IMR-90 (cell line): Measurements from ENCODE around the gene OR4D11. TPM values are rescaled to one million over a fixed set of nuclear protein-coding genes. Genes with fewer than 3 reads are reported as not detected.

ENCODE experiments used
- ATAC-seq: fragments of 200-7000 bp; cut with Tn5 transposase; 2 replicates; pipeline ENCODE4 v1.9.1; 2020; ENCODE audit warnings: low read depth, mild to moderate bottlenecking, moderate library complexity
- BruUV-seq: library from RNA; stranded (reverse); fragments of 400-500 nt; replicated peaks from 2 replicates; lab custom pipeline; 2021; lab: Mats Ljungman, UMichigan
- CTCF ChIA-PET: fragments of 300-600 bp; formaldehyde crosslinking; extraction: SDS; loops from one replicate; lab custom pipeline; 2021; ENCODE audit warnings: antibody characterized with exemption; lab: Yijun Ruan, JAX
- POLR2A ChIA-PET: fragments of 300-600 bp; sonication (Branson Sonifier 250); formaldehyde crosslinking; loops from one replicate; lab custom pipeline; 2022; ENCODE audit warnings: antibody characterized with exemption; ENCODE audit not compliant: unreplicated experiment; lab: Charles Lee
- DNase-seq: peaks from one replicate; pipeline ENCODE4 v3.0.0; 2013
- H2AFZ ChIP-seq: replicated peaks from 2 replicates; pipeline ENCODE3; 2013; ENCODE audit warnings: low read length, mild to moderate bottlenecking; ENCODE audit not compliant: poor library complexity
- H2AK5ac ChIP-seq: 2 replicates; pipeline ENCODE4 v1.6.1; 2013; ENCODE audit warnings: low read depth, low read length, inconsistent platforms
- H2AK9ac ChIP-seq: replicated peaks from 2 replicates; pipeline ENCODE3; 2013; ENCODE audit warnings: mild to moderate bottlenecking, low read depth, low read length, moderate library complexity; ENCODE audit not compliant: poor library complexity
- H2BK120ac ChIP-seq: 2 replicates; pipeline ENCODE4 v1.6.1; 2013; ENCODE audit warnings: low read depth, low read length, inconsistent platforms
- H2BK15ac ChIP-seq: 3 replicates; pipeline ENCODE4 v1.6.1; 2013; ENCODE audit warnings: low read depth, low read length, inconsistent platforms
- H2BK20ac ChIP-seq: 2 replicates; pipeline ENCODE4 v1.6.1; 2013; ENCODE audit warnings: low read depth, mild to moderate bottlenecking, inconsistent platforms, low read length, moderate library complexity
- H2BK5ac ChIP-seq: 2 replicates; pipeline ENCODE4 v1.6.1; 2013; ENCODE audit warnings: mild to moderate bottlenecking, low read depth, low read length, inconsistent platforms; ENCODE audit not compliant: poor library complexity, severe bottlenecking
- H3K14ac ChIP-seq: replicated peaks from 2 replicates; pipeline ENCODE4 v1.6.1; 2013; ENCODE audit warnings: low read depth, low read length, inconsistent platforms
- H3K18ac ChIP-seq: 2 replicates; pipeline ENCODE4 v1.6.1; 2013; ENCODE audit warnings: low read depth, low read length, control low read depth
- H3K23ac ChIP-seq: 2 replicates; pipeline ENCODE4 v1.6.1; 2013; ENCODE audit warnings: low read depth, low read length, inconsistent platforms
- H3K27ac ChIP-seq: 2 replicates; pipeline ENCODE4 v1.5.1; 2013; ENCODE audit warnings: mild to moderate bottlenecking, control low read depth, low read length; ENCODE audit not compliant: insufficient read depth
- H3K27me3 ChIP-seq: 2 replicates; pipeline ENCODE4 v1.6.1; 2013; ENCODE audit warnings: low read length; ENCODE audit not compliant: control insufficient read depth, insufficient read depth
- H3K36me3 ChIP-seq: 2 replicates; pipeline ENCODE4 v1.6.1; 2013; ENCODE audit warnings: low read length, mixed read lengths; ENCODE audit not compliant: control insufficient read depth, insufficient read depth
- H3K4ac ChIP-seq: 2 replicates; pipeline ENCODE4 v1.6.1; 2013; ENCODE audit warnings: low read depth, low read length, inconsistent platforms
- H3K4me1 ChIP-seq: 2 replicates; pipeline ENCODE4 v1.6.1; 2013; ENCODE audit warnings: low read length, mixed read lengths; ENCODE audit not compliant: control insufficient read depth, insufficient read depth
- H3K4me2 ChIP-seq: 2 replicates; pipeline ENCODE4 v1.6.1; 2013; ENCODE audit warnings: low read depth, mild to moderate bottlenecking, control low read depth, low read length, moderate library complexity
- H3K4me3 ChIP-seq: 2 replicates; pipeline ENCODE4 v1.5.1; 2013; ENCODE audit warnings: low read depth, mild to moderate bottlenecking, control low read depth, low read length, moderate library complexity; ENCODE audit not compliant: insufficient read depth
- H3K56ac ChIP-seq: 2 replicates; pipeline ENCODE4 v1.6.1; 2013; ENCODE audit warnings: low read length, inconsistent platforms; ENCODE audit not compliant: insufficient read depth; ENCODE audit errors: extremely low read depth
- H3K79me1 ChIP-seq, 2 experiments: 2 replicates each; pipeline ENCODE4 v1.6.1; 2013; ENCODE audit warnings: low read length in 2 of 2, inconsistent platforms in 1 of 2, low read depth in 1 of 2
- H3K9ac ChIP-seq: 2 replicates; pipeline ENCODE4 v1.6.1; 2013; ENCODE audit warnings: low read depth, low read length, control low read depth
- H3K9me1 ChIP-seq: 2 replicates; pipeline ENCODE4 v1.6.1; 2013; ENCODE audit warnings: low read length, inconsistent platforms; ENCODE audit not compliant: insufficient read depth
- H3K9me3 ChIP-seq: 2 replicates; pipeline ENCODE4 v1.6.1; 2013; ENCODE audit warnings: low read length; ENCODE audit not compliant: control insufficient read depth, insufficient read depth
- H4K20me1 ChIP-seq: 2 replicates; pipeline ENCODE4 v1.6.1; 2013; ENCODE audit warnings: low read length, inconsistent platforms; ENCODE audit not compliant: insufficient read depth
- H4K5ac ChIP-seq: 2 replicates; pipeline ENCODE4 v1.6.1; 2013; ENCODE audit warnings: mild to moderate bottlenecking, low read depth, low read length, control low read depth
- H4K8ac ChIP-seq, 2 experiments: 2 replicates each; pipeline ENCODE4 v1.6.1; 2013; ENCODE audit warnings: low read depth in 2 of 2, low read length in 2 of 2, control low read depth in 1 of 2, inconsistent platforms in 1 of 2
- H4K91ac ChIP-seq: 2 replicates; pipeline ENCODE4 v1.6.1; 2013; ENCODE audit warnings: low read depth, low read length, inconsistent platforms; ENCODE audit not compliant: insufficient read depth
- BHLHE40 ChIP-seq: fragments of 150-350 bp; IDR thresholded peaks from 2 replicates; pipeline ENCODE4 v1.6.1; 2016; ENCODE audit warnings: mild to moderate bottlenecking, low read depth, low read length
- CEBPB ChIP-seq: IDR thresholded peaks from 2 replicates; pipeline ENCODE4 v1.6.1; 2012; ENCODE audit warnings: low read depth, low read length, improper control_type of control experiment
- CHD1 ChIP-seq: IDR thresholded peaks from 2 replicates; pipeline ENCODE4 v1.6.1; 2012; ENCODE audit warnings: low read depth, low read length, improper control_type of control experiment
- FOS ChIP-seq: fragments of 150-350 bp; IDR thresholded peaks from 2 replicates; pipeline ENCODE4 v1.6.1; 2016; ENCODE audit warnings: low read depth, low read length
- MAFK ChIP-seq: IDR thresholded peaks from 2 replicates; pipeline ENCODE4 v1.6.1; 2012; ENCODE audit warnings: low read depth, low read length, improper control_type of control experiment
- MAZ ChIP-seq: IDR thresholded peaks from 2 replicates; pipeline ENCODE4 v1.6.1; 2012; ENCODE audit warnings: low read depth, mild to moderate bottlenecking, low read length, improper control_type of control experiment, moderate library complexity, borderline replicate concordance
- MXI1 ChIP-seq: IDR thresholded peaks from 2 replicates; pipeline ENCODE4 v1.6.1; 2012; ENCODE audit warnings: low read depth, mild to moderate bottlenecking, low read length, moderate library complexity, borderline replicate concordance
- NFE2L2 ChIP-seq: fragments of 150-350 bp; IDR thresholded peaks from 2 replicates; pipeline ENCODE4 v1.6.1; 2016; ENCODE audit warnings: low read depth, mild to moderate bottlenecking, low read length
- POLR2A ChIP-seq: IDR thresholded peaks from 2 replicates; pipeline ENCODE4 v1.6.1; 2012; ENCODE audit warnings: mild to moderate bottlenecking, low read depth, low read length
- RAD21 ChIP-seq: IDR thresholded peaks from 2 replicates; pipeline ENCODE4 v1.6.1; 2012; ENCODE audit warnings: low read length, improper control_type of control experiment
- RCOR1 ChIP-seq: IDR thresholded peaks from 2 replicates; pipeline ENCODE4 v1.6.1; 2012; ENCODE audit warnings: mild to moderate bottlenecking, low read length, improper control_type of control experiment; ENCODE audit not compliant: insufficient replicate concordance
- RFX5 ChIP-seq: IDR thresholded peaks from 2 replicates; pipeline ENCODE4 v1.8.0; 2012; ENCODE audit warnings: low read depth, mild to moderate bottlenecking, low read length, moderate library complexity
- SMC3 ChIP-seq: fragments of 150-350 bp; IDR thresholded peaks from 2 replicates; pipeline ENCODE4 v1.6.1; 2016; ENCODE audit warnings: low read depth, mild to moderate bottlenecking, antibody characterized with exemption, low read length, moderate library complexity
- WGBS, 2 experiments: methylation state at CpG; one replicate each; pipeline versions ENCODE4 v1.1.5 to v1.1.7; 2013; ENCODE audit warnings: missing lambda C conversion rate in 2 of 2; ENCODE audit not compliant: insufficient read length in 1 of 2; ENCODE audit errors: extremely low coverage in 2 of 2; 5-methylcytosine and 5-hydroxymethylcytosine counted together
- dilution Hi-C: fragments of 300-500 bp; cut with HindIII; formaldehyde crosslinking; loops from one replicate; pipeline ENCODE4 v1.14.3; 2018; ENCODE audit warnings: low sequenced_read_pairs; ENCODE audit not compliant: unreplicated experiment
- in situ Hi-C: fragments of 300-500 bp; cut with MboI; formaldehyde crosslinking; loops from 3 replicates; pipeline ENCODE4 v1.14.3; 2019; ENCODE audit warnings: low sequenced_read_pairs, inconsistent platforms, mixed read lengths
- intact Hi-C: fragments of 100-400 bp; cut with micrococcal nuclease; formaldehyde crosslinking; loops from 2 replicates; pipeline ENCODE4 v1.10.0; 2022
- polyA plus RNA-seq, 3 experiments: library from polyadenylated mRNA; depleted of rRNA; stranded (reverse); fragments of >200 nt; gene quantifications; 2 replicates each; pipeline ENCODE4 v1.2.3, GENCODE V29; 2012; ENCODE audit warnings: low replicate concordance in 1 of 3
- total RNA-seq: library from RNA; depleted of rRNA; stranded (reverse); fragments of >200 nt; gene quantifications from 2 replicates; pipeline ENCODE4 v1.2.3, GENCODE V29; 2012
- TF ChIP-seq, protein P1 (sequence below): conservative IDR thresholded peaks from 2 replicates; pipeline ENCODE4 v1.5.1; 2012; ENCODE audit warnings: mild to moderate bottlenecking, low read depth, low read length, improper control_type of control experiment
- TF ChIP-seq, protein P2 (sequence below): fragments of 150-350 bp; IDR thresholded peaks from 2 replicates; pipeline ENCODE4 v1.6.1; 2017; ENCODE audit warnings: mild to moderate bottlenecking, antibody characterized with exemption, low read length, low read depth
- TF ChIP-seq, protein P3 (sequence below): fragments of 150-350 bp; IDR thresholded peaks from 2 replicates; pipeline ENCODE4 v1.6.1; 2016; ENCODE audit warnings: low read depth, mild to moderate bottlenecking, low read length, moderate library complexity, borderline replicate concordance

The OR4D11 gene
- total and polyA plus RNA-seq, 2 of the 4 experiments (the other 2 are of a cell fraction): not detected

DNA sequence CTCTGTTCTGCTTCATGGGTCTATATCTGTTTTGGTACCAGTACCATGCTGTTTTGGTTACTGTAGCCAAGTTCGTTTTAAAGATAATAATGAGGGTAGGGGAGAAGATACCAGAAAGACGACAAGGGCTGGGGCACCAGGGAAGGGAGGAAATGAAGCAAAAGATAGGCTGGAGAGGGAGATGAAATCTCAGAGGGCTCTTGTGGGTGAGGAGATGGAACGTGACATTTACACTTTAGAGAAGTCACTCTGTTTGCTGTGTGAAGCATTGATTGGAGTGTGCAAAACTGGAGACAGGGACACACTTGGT, 41.4 kb downstream of the OR4D11 start:
- Histone ChIP-seq H3K79me1 (no peaks in the 10 kb centered on the region), H3K27me3 (no peaks in the 10 kb centered on the region), H4K20me1 (no peaks in the 10 kb centered on the region), H3K4ac (no peak overlapping the region), H3K14ac (no peak overlapping the region; the same call in 1 of the 2 replicates), H4K5ac (no peak overlapping the region), H3K56ac (no peak overlapping the region), H3K36me3 (no peaks in the 10 kb centered on the region), H3K18ac (no peak overlapping the region), H2BK15ac (no peak overlapping the region), H2BK20ac (no peak overlapping the region), H3K4me1 (0 out of 2 replicates have a peak, but pooled peaks cover 2% of the 10 kb centered on the region), H3K9me3 (no peaks in the 10 kb centered on the region), H3K27ac (no peak overlapping the region), H2AFZ (no peak overlapping the region), H3K9ac (no peak overlapping the region), H2BK120ac (no peak overlapping the region), H4K91ac (no peak overlapping the region), H2BK5ac (no peak overlapping the region), H3K4me3 (no peak overlapping the region), H3K4me2 (no peak overlapping the region), H2AK9ac (no peak overlapping the region), H3K23ac (no peak overlapping the region), H3K9me1 (no peaks in the 10 kb centered on the region), H2AK5ac (no peak overlapping the region), H4K8ac (no peak overlapping the region)
- WGBS, 2 experiments: 80% methylated on average over 1 of the region's 3 CpGs; no CpG with 5 or more reads in 1 of the 2 experiments
- POLR2A ChIA-PET: no interaction called here
- BruUV-seq: no TSS peak
- no peak for ATAC-seq
- in situ Hi-C loops: no loop called here
- TF ChIP-seq CHD1 (no peak), RCOR1 (no peak), CEBPB (no peak), MXI1 (no peak), RFX5 (no peak), MAZ (no peak), BHLHE40 (no peak), SMC3 (no peak), FOS (no peak), NFE2L2 (no peak), MAFK (no peak), RAD21 (no peak), POLR2A (no peak)
- TF ChIP-seq, protein P1, sequence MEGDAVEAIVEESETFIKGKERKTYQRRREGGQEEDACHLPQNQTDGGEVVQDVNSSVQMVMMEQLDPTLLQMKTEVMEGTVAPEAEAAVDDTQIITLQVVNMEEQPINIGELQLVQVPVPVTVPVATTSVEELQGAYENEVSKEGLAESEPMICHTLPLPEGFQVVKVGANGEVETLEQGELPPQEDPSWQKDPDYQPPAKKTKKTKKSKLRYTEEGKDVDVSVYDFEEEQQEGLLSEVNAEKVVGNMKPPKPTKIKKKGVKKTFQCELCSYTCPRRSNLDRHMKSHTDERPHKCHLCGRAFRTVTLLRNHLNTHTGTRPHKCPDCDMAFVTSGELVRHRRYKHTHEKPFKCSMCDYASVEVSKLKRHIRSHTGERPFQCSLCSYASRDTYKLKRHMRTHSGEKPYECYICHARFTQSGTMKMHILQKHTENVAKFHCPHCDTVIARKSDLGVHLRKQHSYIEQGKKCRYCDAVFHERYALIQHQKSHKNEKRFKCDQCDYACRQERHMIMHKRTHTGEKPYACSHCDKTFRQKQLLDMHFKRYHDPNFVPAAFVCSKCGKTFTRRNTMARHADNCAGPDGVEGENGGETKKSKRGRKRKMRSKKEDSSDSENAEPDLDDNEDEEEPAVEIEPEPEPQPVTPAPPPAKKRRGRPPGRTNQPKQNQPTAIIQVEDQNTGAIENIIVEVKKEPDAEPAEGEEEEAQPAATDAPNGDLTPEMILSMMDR: no peak
- TF ChIP-seq, protein P2, sequence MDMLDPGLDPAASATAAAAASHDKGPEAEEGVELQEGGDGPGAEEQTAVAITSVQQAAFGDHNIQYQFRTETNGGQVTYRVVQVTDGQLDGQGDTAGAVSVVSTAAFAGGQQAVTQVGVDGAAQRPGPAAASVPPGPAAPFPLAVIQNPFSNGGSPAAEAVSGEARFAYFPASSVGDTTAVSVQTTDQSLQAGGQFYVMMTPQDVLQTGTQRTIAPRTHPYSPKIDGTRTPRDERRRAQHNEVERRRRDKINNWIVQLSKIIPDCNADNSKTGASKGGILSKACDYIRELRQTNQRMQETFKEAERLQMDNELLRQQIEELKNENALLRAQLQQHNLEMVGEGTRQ: no peak
- TF ChIP-seq, protein P3, sequence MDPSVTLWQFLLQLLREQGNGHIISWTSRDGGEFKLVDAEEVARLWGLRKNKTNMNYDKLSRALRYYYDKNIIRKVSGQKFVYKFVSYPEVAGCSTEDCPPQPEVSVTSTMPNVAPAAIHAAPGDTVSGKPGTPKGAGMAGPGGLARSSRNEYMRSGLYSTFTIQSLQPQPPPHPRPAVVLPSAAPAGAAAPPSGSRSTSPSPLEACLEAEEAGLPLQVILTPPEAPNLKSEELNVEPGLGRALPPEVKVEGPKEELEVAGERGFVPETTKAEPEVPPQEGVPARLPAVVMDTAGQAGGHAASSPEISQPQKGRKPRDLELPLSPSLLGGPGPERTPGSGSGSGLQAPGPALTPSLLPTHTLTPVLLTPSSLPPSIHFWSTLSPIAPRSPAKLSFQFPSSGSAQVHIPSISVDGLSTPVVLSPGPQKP: no peak
- DNase-seq: no peak
- CTCF ChIA-PET: no interaction called here
- dilution Hi-C loops: no loop called here
- intact Hi-C loops: no loop called here
